Gastrocnemius medialis (tissue), 4 donors: ENCODE data around the gene GABARAPL2.

Experiments
- POLR2A ChIP-seq, 2 donors: fragments of 450-650 bp; IDR thresholded peaks; one replicate each; pipeline ENCODE4 v1.6.1; 2017; ENCODE audit warnings: antibody characterized with exemption in 2 of 2, mild to moderate bottlenecking in 2 of 2, moderate library complexity in 2 of 2
- TF ChIP-seq, protein P1 (sequence below), 5 experiments: fragments of 450-650 bp in 3 of 5; fragments of 200-600 bp in 2 of 5; sonication (generic) in 2 of 5; IDR thresholded peaks in 4 of 5; conservative IDR thresholded peaks in 1 of 5; 1 replicate in 4 of 5; 2 replicates in 1 of 5; pipeline ENCODE4 v1.5.1; 2016 to 2019; ENCODE audit warnings: antibody characterized with exemption in 5 of 5, mild to moderate bottlenecking in 3 of 5, moderate library complexity in 3 of 5

DNA sequence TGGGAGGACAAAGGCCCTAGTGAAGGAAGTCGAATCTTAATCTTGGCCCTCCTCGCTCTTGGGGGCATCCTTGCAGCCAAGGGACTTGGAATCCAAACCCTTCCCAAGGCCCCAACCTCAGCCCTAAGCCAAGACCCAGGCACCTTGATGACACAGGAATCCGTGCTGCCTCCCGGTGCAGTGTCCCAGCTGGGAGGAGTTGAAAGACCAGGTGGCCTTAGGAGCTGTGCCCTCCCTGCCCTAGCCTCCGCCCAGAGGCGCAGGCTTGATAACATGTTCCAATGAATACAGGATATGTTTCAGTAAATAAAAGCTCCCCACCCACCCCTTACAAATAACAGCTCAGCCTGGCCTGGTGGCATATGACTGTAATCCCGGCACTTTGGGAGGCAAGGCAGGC, 30.3 kb upstream of the GABARAPL2 start, which contains the start of gene CHST5:
- TF ChIP-seq, protein P1, sequence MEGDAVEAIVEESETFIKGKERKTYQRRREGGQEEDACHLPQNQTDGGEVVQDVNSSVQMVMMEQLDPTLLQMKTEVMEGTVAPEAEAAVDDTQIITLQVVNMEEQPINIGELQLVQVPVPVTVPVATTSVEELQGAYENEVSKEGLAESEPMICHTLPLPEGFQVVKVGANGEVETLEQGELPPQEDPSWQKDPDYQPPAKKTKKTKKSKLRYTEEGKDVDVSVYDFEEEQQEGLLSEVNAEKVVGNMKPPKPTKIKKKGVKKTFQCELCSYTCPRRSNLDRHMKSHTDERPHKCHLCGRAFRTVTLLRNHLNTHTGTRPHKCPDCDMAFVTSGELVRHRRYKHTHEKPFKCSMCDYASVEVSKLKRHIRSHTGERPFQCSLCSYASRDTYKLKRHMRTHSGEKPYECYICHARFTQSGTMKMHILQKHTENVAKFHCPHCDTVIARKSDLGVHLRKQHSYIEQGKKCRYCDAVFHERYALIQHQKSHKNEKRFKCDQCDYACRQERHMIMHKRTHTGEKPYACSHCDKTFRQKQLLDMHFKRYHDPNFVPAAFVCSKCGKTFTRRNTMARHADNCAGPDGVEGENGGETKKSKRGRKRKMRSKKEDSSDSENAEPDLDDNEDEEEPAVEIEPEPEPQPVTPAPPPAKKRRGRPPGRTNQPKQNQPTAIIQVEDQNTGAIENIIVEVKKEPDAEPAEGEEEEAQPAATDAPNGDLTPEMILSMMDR (IDR thresholded peaks at IDR 0.05 in 4 of 5, conservative IDR thresholded peaks at IDR 0.05 in 1 of 5) = no peak
- TF ChIP-seq POLR2A (IDR thresholded peaks at IDR 0.05) = no peak
